DMS153 (cell line): Measurements from ENCODE around the gene CMA1.

Experiments used
- DNase-seq: peaks from one replicate; lab custom pipeline; 2025; lab: John Stamatoyannopoulos, UW

Gene CMA1

DNA sequence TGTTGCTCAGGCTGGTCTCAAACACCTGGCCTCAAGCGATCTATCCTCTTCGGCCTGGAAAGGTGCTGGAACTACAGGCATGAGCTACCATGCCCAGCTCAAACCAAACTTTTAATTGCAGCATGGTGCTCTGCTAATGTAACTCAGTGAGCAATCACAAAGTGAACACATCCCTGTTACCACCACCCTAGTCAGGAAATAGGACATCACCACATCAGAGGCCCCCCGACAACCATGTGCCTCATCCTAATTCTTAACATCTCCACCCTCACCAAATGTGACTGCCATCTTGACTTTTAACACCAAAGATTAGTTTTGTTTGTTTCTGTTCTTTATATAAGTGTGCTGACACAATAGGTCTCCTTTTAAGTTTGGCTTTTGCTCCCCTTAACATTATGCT is 42.7 kb downstream of the CMA1 start:
- DNase-seq: no peak

DNA sequence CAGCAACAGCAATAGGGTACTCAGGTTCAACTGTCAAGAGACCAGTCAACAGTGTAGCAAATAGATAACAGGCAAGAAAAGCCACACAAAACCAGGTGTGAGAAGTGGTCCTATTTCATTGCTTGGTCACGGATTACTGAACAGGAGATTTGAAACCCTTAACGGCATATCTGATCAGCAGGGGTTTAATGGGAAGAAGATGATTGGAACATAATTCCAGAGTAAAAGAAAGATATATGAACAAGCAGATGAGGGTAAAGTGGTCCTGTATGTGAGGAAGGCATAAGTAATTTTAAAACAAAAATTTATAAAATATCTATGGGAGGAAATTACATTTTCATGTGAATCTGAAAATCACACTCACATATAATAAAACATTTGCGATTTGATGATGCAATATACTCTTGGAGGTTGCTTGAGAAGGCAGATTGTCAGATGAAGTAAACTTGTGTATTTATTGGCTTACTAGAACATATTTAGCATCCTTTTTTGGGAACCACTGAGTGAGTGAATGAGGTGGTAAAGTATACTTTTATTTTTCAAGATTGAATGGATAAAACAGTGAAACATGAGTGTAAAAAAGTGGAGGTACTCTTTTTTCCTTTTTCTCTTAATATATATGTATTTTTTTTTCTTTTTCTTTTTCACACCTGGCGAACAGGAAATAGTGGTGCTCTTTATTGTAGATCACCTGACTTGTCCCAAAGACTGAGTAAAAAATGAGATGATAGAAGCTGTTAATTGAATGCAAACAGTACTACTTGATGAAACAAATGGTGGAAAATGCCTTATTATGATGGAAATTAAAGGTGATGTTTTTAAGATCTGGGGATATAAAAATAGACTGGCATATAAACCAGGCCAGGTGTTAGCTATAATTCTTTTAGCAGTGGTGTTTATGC is 43.9 kb downstream of the CMA1 start:
- no peak for DNase-seq

- no peak for DNase-seq
Observed at GRCh38 chr14:24463017-24463883, 44.8 kb downstream of the CMA1 start.

DNA sequence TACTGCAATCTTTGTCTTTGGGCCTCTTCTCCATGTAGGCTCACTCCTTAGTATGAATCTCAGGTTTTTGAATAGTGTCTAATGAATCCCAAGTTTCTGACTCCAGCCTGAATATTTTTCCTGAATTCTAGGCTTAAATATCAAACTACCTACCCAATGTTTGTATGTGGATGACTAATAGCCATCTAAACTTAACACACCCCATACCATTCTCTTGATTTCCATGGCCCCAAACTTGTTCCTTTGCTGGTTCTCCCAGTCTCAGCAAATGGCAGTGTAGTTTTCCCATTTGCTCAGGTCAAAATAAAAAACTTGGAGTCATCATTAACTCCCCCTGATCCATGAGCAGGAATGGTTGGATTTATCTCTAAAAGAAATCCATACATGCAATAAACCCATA is 46.7 kb downstream of the CMA1 start:
- DNase-seq: no peak

GRCh38 chr14:24459331-24459730 is 48.7 kb downstream of the CMA1 start:
- DNase-seq: no peak

DNA sequence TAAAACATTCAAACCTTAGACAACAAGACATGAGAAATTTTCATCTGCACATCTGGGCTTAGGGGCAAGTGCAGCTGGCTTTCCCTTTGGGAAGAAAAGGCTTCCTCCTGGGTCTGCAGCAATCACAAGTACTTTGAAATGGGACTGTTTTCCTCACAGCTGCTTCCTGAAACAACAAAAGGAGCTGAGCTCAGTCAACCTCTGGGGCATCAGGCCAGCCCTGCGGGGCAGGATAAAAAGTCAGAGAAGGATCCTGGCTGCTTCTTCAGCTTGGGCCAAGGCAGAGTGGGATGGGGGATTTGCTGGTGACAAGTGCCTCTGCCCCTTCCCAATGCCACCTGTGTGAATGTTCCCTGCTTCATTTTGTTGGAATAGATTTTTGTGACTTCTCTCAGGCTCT is 49.3 kb downstream of the CMA1 start:
- no peak for DNase-seq

DNA sequence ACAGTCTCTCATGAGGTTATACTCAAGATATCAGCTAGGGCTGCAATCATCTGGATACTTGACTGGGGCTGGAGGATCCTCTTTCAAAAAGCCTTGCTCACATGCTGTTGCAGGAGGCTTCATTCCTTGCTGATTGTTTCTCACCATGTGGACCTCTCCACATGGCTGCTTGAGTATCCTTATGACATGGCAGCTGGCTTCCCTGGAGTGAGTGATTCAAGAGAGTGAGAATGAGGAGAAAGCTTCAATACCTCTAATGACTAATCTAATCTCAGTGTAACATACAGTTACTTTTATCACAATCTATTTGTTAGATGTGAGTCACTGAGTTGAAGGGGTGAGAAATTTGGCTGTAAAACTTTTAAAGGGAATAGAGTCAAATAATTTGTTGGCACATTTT is 51.1 kb downstream of the CMA1 start:
- no peak for DNase-seq
